GM12892 (cell line): Measurements from ENCODE around the gene POLR3H.
"Not testable (repeated sequence)": the region's sequence is repeated elsewhere in the genome, so short reads cannot be mapped to it uniquely, and the experiment has no call there.

ENCODE experiments used
- POLR2A ChIP-seq: IDR thresholded peaks from 2 replicates; pipeline ENCODE4 v1.6.1; 2011; ENCODE audit warnings: low read depth, low read length, control low read depth
- TAF1 ChIP-seq: IDR thresholded peaks from 2 replicates; pipeline ENCODE4 v1.6.1; 2011; ENCODE audit warnings: low read depth, mild to moderate bottlenecking, control low read depth, low read length, borderline replicate concordance

- not testable (repeated sequence) for TF ChIP-seq TAF1, POLR2A
Measured at GRCh38 chr22:41558241-41558630, 14.0 kb upstream of the POLR3H start.
